Stimulated activated CD8-positive, alpha-beta memory T cell treated with anti-CD3 and anti-CD28 coated beads, Interleukin-4, amount 100 ng/mL, for 24 hours (primary cell): Measurements from ENCODE around the gene EPS8.
"Not testable (repeated sequence)": the region's sequence is repeated elsewhere in the genome, so short reads cannot be mapped to it uniquely, and the experiment has no call there.

Experiments used
- DNase-seq: peaks from one replicate; pipeline ENCODE4 v3.0.0-alpha.2; 2020; ENCODE audit warnings: low read depth

The EPS8 gene

DNA sequence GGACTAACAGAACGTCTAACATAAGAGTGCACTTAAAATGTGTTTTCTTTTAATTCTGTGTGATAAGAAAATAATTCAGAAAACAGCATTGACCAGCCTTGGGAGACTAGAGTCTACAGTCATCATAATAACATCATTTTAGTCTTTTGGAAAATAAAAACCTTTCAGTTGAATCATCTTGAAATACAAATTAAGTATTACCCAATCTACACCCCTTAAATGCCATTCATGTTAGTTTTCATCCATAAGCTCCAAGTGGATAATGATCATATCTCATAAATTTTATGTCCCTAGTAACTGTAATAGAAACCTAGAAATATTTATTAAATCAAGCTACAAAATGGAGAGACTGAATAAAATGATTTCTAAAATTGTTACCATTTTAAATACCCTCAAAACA is 32.4 kb downstream of the EPS8 start:
- DNase-seq, result no peak

- no peak for DNase-seq
Observed at GRCh38 chr12:15754233-15754632, 35.0 kb downstream of the EPS8 start.

GRCh38 chr12:15752785-15753184 is 36.4 kb downstream of the EPS8 start:
- no peak for DNase-seq

GRCh38 chr12:15751741-15752140 is 37.4 kb downstream of the EPS8 start:
- no peak for DNase-seq

GRCh38 chr12:15749937-15750336 is 39.3 kb downstream of the EPS8 start:
- DNase-seq, result no peak

DNA sequence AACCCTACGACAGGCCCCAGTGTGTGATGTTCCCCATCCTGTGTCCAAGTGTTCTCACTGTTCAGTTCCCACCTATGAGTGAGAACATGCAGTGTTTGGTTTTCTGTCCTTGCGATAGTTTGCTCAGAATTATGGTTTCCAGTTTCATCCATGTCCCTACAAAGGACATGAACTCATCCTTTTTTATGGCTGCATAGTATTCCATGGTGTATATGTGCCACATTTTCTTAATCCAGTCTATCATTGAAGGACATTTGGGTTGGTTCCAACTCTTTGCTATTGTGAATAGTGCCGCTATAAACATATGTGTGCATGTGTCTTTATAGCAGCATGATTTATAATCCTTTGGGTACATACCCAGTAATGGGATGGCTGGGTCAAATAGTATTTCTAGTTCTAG is 47.3 kb downstream of the EPS8 start:
- not testable (repeated sequence) for DNase-seq

DNA sequence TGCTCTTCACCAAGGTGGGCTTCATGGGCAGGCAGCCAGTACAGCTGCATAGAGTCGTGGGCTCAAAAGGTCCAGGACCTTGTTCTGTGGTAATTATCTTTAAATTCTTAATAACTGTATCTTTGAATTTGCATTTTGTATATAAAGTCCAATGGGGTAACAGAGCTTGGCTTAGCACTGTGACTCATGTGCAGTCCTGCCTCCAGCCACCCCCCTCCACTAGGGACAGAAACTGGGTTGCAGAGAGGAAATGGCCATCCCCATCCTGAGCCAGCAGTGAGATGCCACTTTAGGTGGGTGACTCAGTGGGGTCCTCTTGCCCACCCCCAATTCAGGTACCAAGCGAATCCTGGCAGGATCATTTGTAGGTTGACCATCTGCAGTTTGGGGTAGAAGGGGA is 48.1 kb downstream of the EPS8 start:
- DNase-seq, result no peak

DNA sequence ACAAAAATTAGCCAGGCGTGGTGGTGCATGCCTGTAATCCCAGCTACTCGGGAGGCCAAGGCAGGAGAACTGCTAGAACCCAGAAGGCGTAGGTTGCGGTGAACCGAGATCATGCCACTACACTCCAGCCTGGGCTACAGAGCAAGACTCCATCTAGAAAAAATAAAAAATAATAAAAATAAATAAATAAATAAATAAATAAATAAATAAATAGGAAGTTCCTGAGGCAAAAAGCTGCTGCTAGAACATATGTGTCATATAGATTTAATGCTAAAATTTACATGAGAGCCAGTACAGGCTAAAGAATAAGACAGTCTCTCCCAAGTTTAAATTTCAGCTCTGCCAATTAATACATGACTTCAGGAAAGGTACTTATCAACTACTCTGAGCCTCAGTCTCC is 48.8 kb downstream of the EPS8 start:
- DNase-seq, result not testable (repeated sequence)

DNA sequence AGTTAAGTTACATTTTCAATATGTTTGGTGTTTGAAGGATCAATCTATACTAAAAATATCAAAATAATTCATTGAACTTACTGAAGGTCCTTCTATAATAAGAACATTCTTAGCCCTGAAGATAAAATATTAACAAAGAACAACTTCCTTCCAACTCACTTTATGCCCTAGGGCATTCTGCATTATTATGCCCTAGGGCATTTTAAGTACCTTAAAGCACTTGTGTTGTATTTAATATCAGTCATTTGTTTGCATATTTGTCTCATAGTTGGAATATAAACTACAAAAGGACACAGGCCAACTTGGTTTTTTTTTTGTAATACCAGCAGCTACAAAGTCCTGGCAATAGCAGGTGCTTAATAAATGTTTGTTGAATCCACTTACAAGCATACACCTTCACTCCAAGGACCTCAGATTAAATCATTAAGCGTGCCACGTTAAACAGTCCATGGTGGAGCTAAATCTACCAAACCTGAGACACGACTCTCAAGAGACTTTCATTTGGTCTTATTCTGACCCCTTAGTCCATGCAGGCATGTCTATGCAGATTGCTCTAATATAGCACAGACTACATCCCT is 50.7 kb downstream of the EPS8 start:
- no peak for DNase-seq

DNA sequence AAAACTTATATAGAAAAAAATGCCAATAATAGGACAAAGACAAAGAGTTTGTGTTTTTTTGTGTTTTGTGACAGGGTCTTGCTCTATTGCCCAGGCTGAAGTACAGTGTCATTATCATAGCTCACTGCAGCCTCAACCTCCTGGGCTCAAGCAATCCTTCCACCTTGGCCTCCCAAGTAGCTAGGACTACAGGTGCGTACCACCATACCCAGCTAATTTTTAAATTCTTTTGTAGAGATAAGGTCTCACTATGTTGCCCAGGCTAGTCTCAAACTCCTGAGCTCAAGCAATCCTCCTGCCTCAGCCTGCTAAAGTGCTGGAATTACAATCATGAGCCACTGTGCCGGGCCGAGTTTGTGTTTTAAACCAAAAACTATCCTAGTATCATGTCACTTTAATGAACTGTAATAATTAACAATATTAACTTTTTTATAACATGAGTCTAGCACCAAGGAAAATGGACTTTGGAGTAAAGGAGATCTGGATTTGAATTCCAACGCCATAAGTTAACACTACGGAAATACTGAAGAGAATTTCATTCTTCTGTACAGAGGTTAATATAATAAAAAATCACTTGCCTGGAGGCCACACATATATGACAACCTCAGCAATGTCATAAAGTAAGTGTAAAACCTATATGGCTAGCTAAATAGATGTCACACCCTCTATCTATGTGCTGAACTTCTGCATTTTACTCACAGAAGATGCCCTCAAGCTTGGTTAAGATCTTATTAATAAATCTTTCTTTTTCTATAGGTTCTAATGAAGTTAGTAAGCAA is 53.2 kb downstream of the EPS8 start:
- DNase-seq, result no peak

DNA sequence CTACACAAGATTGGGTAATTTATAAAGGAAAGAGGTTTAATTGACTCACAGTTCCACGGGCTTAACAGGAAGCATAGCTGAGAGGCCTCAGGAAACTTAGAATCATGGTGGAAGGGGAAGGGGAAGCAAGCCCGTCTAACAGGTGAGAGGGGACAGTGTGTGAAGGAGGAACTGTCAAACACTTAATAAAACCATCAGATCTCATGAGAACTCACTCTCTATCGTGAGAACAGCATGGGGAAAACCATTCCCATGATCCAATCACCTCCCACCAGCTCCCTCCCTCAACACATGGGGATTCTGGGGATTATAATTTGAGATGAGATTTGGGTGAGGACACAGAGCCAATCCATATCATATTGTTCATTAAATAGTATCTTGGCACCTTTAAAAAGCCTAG is 56.1 kb downstream of the EPS8 start:
- no peak for DNase-seq

GRCh38 chr12:15732341-15733061 is 56.7 kb downstream of the EPS8 start:
- no peak for DNase-seq

GRCh38 chr12:15731940-15732339 is 57.2 kb downstream of the EPS8 start:
- no peak for DNase-seq

DNA sequence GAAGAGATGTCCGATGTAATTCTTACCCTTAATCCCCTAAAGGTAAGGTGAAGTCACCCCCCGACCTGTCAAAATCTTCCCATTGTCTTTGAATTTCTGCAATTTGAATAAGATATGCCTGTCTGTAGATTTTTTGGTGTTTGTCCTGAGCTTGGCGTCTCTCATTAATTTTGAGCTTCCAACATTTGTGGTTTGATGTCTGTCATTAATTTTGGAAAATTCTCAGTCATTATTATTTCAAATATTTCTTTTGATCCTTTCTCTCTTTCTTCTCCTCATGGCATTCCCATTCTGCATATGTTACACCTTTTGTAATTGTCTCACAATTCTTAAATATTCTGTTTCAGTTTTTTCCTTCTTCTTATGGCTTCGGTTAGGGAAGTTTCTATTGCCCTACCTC is 60.1 kb downstream of the EPS8 start:
- DNase-seq, result no peak

GRCh38 chr12:15728118-15728598 is 61.0 kb downstream of the EPS8 start:
- no peak for DNase-seq

DNA sequence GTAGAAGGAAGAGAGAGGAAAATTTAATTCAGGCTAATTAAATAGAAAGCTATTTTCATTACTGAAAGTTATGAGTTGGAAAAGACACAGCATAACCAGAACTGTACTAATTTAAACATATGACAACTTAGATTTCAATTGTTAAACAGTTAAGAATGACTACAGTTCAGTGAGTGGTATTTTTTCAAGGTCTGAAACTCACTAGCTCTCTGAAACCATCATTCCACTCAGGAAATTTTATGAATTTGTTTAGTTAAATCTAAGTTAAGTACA is 62.4 kb downstream of the EPS8 start:
- no peak for DNase-seq

- no peak for DNase-seq
Observed at GRCh38 chr12:15726027-15726877, 62.9 kb downstream of the EPS8 start.

GRCh38 chr12:15722951-15723350 is 66.2 kb downstream of the EPS8 start:
- DNase-seq, result no peak

DNA sequence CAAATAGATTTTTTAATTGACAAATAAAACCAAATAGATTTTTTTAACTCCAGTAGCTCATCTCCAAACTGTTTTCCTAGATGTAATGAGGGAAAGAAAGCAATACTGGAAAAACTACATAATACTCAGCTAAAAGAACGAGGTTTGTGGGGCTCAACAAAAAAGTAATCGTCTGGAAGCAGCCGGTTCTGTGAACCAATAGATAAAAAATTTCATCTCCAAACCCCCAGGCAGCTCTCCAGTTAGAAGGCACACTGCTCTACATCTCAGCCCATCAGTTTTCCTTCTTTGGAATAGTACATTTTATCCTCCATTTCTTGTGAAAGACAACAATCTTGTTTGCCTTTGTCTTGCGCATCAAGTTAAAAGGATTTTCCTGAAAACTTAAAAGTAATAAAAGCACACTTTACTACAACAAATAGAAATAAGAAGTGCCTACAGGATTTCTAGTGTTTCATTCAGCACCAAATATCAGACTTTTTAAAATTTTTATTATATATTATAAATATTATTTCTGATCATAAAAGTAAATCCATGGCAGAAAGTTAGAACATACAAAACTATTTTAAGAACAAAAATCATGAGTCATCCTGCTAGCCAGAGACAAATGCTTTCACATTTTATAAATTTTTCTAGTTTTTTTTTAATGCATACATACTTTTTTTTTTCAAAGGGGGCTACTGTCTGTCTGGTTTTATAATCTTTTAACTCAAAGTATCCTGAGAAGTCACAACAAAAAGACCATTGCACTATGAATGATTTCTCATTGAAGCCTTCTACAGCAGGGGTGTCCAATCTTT is 67.7 kb downstream of the EPS8 start:
- DNase-seq, result no peak

- DNase-seq, result no peak
Observed at GRCh38 chr12:15720295-15720694, 68.9 kb downstream of the EPS8 start.

GRCh38 chr12:15719230-15719629 is 70.0 kb downstream of the EPS8 start:
- no peak for DNase-seq
